SJCRH30 (cell line): ENCODE data around the gene LARGE2. TPM values are rescaled to one million over a fixed set of nuclear protein-coding genes. Genes with fewer than 3 reads are reported as not detected.
A peak's percentile ranks its signal among the peaks of the same experiment; 100 is the strongest.
"Not testable (repeated sequence)": the region's sequence is repeated elsewhere in the genome, so short reads cannot be mapped to it uniquely, and the experiment has no call there.

Experiments
- DNase-seq, 2 experiments: peaks; one replicate each; pipeline ENCODE4 v3.0.0-alpha.2; 2015 to 2020
- H3K27ac ChIP-seq: fragments of 250-450 bp; sonication (Bioruptor Pico); 2 replicates; pipeline ENCODE4 v1.5.1; 2020; ENCODE audit warnings: mild to moderate bottlenecking, moderate library complexity
- H3K27me3 ChIP-seq: fragments of 250-450 bp; sonication (Bioruptor Pico); 2 replicates; pipeline ENCODE4 v1.5.1; 2020; ENCODE audit warnings: mild to moderate bottlenecking, moderate library complexity
- H3K36me3 ChIP-seq: fragments of 250-450 bp; sonication (Bioruptor Pico); 2 replicates; pipeline ENCODE4 v1.5.1; 2020; ENCODE audit warnings: mild to moderate bottlenecking, moderate library complexity
- H3K4me1 ChIP-seq: fragments of 250-450 bp; sonication (Bioruptor Pico); 2 replicates; pipeline ENCODE4 v1.5.1; 2020; ENCODE audit warnings: mild to moderate bottlenecking, moderate library complexity
- H3K4me3 ChIP-seq: fragments of 250-450 bp; sonication (Bioruptor Pico); 2 replicates; pipeline ENCODE4 v1.5.1; 2020; ENCODE audit warnings: mild to moderate bottlenecking, moderate library complexity
- H3K9me3 ChIP-seq: fragments of 250-450 bp; sonication (Bioruptor Pico); replicated peaks from 2 replicates; pipeline ENCODE4 v1.5.1; 2020; ENCODE audit warnings: mild to moderate bottlenecking, moderate library complexity
- total RNA-seq: library from RNA; depleted of rRNA; stranded (reverse); fragments of >200 nt; shearing (Covaris generic); gene quantifications from 2 replicates; pipeline ENCODE4 v1.2.3, GENCODE V29; 2014

LARGE2 gene
- total RNA-seq, 1 experiment from 2014 or later = 0.06 TPM

- Histone ChIP-seq H3K36me3 (no peaks in the 10 kb centered on the region), H3K4me1 (peaks cover 17% of the 10 kb centered on the region), H3K27ac (no peak overlapping the region), H3K27me3 (no peaks in the 10 kb centered on the region), H3K4me3 (no peak overlapping the region), H3K9me3 (no peaks in the 10 kb centered on the region)
- DNase-seq = no peak
Observed at GRCh38 chr11:45902452-45903380, 19.7 kb upstream of the LARGE2 start.

DNA sequence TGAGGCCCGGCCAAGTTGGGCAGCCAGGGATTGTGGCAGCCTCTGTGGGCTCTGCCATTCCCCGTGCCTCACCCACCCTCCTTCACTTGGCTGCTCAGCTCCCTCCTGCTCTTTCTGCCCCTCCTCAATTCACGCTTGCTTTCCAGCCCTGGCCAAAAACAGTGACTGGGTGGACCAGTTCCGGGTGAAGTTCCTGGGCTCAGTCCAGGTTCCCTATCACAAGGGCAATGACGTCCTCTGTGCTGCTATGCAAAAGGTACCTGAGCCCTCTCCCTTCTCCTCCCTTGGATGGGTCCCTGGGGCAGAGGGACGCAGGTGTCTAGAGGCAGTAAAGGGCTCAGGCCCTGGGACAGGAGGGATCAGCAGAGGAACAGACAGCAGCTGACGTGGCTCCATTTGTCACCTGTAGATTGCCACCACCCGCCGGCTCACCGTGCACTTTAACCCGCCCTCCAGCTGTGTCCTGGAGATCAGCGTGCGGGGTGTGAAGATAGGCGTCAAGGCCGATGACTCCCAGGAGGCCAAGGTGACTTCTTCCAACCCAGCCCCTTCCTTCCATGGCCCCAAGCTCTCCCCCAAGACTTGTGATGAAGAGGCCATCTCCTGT is 18.0 kb upstream of the LARGE2 start:
- DNase-seq = no peak
- H3K27ac ChIP-seq = no peak overlapping the region
- H3K27me3 ChIP-seq = no peaks in the 10 kb centered on the region
- peaks cover 7% of the 10 kb centered on the region; the same call in 1 of the 2 replicates for H3K4me1 ChIP-seq
- H3K36me3 ChIP-seq = no peaks in the 10 kb centered on the region
- H3K4me3 ChIP-seq = no peak overlapping the region
- H3K9me3 ChIP-seq = no peaks in the 10 kb centered on the region

DNA sequence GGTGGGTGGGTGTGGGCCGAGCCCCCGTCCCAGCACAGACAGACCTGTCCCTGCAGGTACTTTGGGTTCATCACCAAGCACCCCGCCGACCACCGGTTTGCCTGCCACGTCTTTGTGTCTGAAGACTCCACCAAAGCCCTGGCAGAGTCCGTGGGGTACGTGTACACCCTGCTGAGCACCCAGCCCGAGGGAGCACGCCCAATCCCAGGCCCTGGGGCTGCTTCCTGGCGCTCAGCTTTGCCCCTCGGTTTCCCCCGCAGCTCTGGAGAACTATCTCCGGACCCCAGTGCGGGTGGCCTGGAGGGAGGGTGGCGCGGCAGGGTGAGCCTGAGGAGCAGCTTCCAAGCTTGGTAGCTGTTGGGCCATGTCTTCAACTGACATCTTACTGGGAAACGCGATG is 17.4 kb upstream of the LARGE2 start:
- no peaks in the 10 kb centered on the region for H3K36me3 ChIP-seq
- no peak overlapping the region for H3K4me3 ChIP-seq
- H3K4me1 ChIP-seq = peaks cover 7% of the 10 kb centered on the region; the same call in 1 of the 2 replicates
- no peak overlapping the region for H3K27ac ChIP-seq
- DNase-seq = no peak
- no peaks in the 10 kb centered on the region for H3K9me3 ChIP-seq
- no peaks in the 10 kb centered on the region for H3K27me3 ChIP-seq

- DNase-seq, H3K4me3 ChIP-seq, H3K36me3 ChIP-seq, H3K27me3 ChIP-seq, H3K4me1 ChIP-seq, H3K27ac ChIP-seq, H3K9me3 ChIP-seq: not testable (repeated sequence)
Observed at GRCh38 chr11:45905576-45905975, 16.9 kb upstream of the LARGE2 start.

DNA sequence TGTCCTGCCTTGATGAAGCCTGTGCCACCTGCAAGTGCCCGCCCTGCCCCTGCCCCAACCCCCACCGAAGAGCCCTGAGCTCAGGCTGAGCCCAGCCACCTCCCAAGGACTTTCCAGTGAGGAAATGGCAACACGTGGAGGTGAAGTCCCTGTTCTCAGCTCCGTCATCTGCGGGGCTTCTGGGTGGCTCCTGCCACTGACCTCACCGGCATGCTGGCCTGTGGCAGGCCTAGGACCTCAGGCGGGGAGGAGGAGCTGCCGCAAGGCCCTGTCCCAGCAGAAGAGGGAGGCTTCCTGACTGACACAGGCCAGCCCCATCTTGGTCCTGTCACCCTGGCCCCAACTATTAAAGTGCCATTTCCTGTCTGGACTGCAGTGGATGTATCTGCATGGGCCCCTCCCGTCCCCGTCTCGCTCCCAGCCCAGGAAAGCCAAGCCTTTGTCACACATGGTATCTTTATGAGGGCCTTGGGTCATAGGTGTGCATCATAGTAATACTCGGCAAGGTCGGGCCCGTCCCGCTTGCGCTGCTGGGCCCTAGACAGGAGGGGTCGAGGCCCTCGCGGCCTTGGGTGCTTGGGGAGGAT is 16.3 kb upstream of the LARGE2 start:
- H3K27me3 ChIP-seq = no peaks in the 10 kb centered on the region
- DNase-seq = no peak
- H3K4me3 ChIP-seq = no peak overlapping the region
- H3K36me3 ChIP-seq = no peaks in the 10 kb centered on the region
- no peak overlapping the region for H3K27ac ChIP-seq
- H3K4me1 ChIP-seq = peaks cover 6% of the 10 kb centered on the region; the same call in 1 of the 2 replicates
- no peaks in the 10 kb centered on the region for H3K9me3 ChIP-seq

DNA sequence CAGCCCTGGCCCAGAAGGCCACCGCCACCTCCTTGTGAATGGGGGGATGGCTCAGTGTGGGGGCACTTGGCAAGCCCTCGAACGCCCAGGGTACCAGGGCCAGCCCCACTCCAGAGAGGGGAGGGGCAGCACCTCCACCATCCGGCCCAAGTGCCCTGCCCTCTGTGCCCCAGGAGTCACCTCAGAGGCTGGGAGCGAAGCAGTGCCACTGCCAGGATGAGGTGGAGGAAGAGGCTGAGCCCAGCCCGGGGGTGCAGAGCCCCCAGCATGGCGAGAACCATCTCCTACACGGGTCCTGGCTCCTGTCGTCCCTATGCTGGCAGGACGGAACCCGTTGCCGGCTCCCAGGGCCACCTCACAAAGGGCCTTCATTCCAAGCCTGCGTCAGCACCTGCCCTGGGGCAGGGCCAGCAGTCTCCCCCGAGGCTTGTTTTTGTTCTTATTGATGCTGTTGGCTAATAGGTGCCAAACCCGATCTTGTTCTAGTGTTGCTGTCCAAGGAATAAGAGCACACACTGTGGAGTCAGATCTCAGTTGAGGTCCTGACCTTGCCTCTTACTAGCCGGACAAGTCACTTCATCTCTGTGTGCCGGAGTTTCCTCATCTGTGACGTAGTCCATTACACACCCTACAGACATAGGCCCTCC is 15.4 kb upstream of the LARGE2 start, which contains the start of gene FREY1:
FREY1 (minus strand) TSS at position 307 of the 647 bp plus-strand sequence; CDS start at position 281, 26 bp downstream.
- H3K4me3 ChIP-seq = no peak within 1 kb of the TSS
- no peaks in the 10 kb centered on the region for H3K9me3 ChIP-seq
- no peaks in the 10 kb centered on the region for H3K36me3 ChIP-seq
- no peaks in the 10 kb centered on the region for H3K4me1 ChIP-seq
- H3K27ac ChIP-seq = no peak within 1 kb of the TSS
- DNase-seq = no peak
- H3K27me3 ChIP-seq = no peaks in the 10 kb centered on the region

- H3K9me3 ChIP-seq = no peaks in the 10 kb centered on the region
- no peaks in the 10 kb centered on the region for H3K4me1 ChIP-seq
- H3K4me3 ChIP-seq = no peak overlapping the region
Observed at GRCh38 chr11:45907911-45908370, 14.5 kb upstream of the LARGE2 start.

DNA sequence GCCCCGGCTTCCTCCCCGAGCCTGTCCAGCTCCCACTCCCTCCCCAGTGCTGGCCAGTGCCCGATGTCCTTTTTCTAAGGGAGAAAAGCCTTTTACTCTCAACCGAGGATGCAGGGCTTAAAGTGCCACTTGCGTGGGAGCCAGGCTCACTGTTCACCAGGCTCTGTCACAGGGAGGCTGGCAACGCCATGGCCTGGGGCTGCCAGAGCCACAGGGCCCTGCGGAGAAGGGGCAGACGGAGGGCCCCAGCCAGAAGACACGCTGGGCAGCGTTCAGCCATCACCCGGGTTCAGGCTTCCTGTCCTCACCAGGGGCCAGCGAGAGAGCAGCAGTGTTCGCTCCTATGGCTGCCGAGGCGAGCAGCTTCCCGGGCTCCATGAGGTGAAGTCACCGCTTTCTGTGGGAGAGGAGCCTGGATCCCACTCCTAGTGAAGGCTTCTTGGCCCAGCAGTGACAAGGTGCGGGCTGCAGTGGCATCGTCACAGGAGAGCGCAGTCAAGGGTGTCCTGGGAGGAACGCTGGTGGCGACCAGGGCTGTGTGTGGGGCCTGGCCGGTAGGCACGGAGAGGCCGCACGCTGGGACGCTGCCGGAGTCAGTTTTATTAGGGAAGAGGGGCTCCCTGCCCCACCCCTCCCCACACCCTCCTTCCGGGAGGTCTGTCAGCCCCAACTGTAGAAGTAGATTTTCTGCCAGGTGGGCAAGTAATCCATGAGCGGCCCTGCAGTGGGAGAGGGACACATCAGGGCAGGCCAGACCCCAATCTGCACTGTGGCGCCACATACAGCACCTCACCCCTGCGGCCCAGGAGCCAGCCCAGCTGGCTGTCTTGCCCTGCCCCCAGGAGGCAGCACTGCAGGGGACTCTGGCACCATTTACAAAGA is 12.6 kb upstream of the LARGE2 start:
- no peak overlapping the region for H3K4me3 ChIP-seq
- DNase-seq = no peak
- no peaks in the 10 kb centered on the region for H3K4me1 ChIP-seq
- H3K36me3 ChIP-seq = no peaks in the 10 kb centered on the region
- no peak overlapping the region for H3K27ac ChIP-seq
- no peaks in the 10 kb centered on the region for H3K9me3 ChIP-seq
- no peaks in the 10 kb centered on the region for H3K27me3 ChIP-seq

More at GRCh38 chr11:45907911-45908370, 14.5 kb upstream of the LARGE2 start:
- H3K36me3 ChIP-seq = no peaks in the 10 kb centered on the region
- no peak for DNase-seq
- no peak overlapping the region for H3K27ac ChIP-seq
- no peaks in the 10 kb centered on the region for H3K27me3 ChIP-seq

DNA sequence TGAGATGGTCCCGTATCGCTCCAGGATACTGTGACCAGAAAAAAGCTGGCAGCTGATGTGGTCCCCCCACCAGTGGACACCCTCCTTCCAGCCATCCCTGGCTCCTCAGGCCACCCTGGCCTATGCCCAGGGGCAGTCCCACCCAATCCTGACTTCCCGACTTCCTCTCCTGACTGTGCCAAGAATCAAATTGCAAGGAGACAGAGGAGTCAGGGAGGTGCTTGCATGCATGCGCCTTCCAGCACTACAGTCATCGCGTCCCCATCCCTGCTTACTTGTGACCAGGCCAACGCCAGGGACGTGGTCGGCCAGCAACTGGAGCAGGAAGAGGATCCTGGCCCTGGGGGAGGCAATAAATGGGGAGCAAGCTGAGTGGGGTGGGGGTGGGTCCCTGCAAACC is 11.8 kb upstream of the LARGE2 start:
- Histone ChIP-seq H3K27ac (no peak overlapping the region), H3K36me3 (no peaks in the 10 kb centered on the region), H3K4me3 (no peak overlapping the region)

DNA sequence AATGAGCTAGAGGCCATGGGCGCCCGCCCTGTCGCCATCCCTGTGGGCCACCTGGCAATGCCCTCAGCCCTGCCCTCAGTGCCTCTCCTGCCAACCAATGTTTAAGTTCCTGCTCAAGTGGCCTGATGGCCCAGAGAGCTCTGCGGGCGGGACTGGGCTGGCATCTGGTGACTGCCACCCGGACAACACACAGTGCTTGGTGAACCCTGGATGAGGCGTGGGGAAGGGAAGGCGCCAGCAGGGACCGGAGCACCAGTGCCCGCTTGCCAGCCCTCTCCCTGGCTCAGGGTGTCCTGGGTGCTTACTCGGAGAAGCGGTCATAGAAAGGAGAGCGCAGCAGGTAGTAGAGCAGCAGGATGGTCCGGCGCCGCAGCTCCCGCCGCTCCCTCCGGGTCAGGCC is 8.9 kb upstream of the LARGE2 start:
- Histone ChIP-seq H3K36me3 (no peaks in the 10 kb centered on the region), H3K27ac (no peak overlapping the region), H3K4me3 (no peak overlapping the region), H3K4me1 (no peaks in the 10 kb centered on the region), H3K9me3 (no peaks in the 10 kb centered on the region), H3K27me3 (no peaks in the 10 kb centered on the region)
- no peak for DNase-seq

More for the DNA sequence above, 11.8 kb upstream of the LARGE2 start:
- Histone ChIP-seq H3K27me3 (no peaks in the 10 kb centered on the region), H3K9me3 (no peaks in the 10 kb centered on the region), H3K4me1 (no peaks in the 10 kb centered on the region)
- DNase-seq = no peak

DNA sequence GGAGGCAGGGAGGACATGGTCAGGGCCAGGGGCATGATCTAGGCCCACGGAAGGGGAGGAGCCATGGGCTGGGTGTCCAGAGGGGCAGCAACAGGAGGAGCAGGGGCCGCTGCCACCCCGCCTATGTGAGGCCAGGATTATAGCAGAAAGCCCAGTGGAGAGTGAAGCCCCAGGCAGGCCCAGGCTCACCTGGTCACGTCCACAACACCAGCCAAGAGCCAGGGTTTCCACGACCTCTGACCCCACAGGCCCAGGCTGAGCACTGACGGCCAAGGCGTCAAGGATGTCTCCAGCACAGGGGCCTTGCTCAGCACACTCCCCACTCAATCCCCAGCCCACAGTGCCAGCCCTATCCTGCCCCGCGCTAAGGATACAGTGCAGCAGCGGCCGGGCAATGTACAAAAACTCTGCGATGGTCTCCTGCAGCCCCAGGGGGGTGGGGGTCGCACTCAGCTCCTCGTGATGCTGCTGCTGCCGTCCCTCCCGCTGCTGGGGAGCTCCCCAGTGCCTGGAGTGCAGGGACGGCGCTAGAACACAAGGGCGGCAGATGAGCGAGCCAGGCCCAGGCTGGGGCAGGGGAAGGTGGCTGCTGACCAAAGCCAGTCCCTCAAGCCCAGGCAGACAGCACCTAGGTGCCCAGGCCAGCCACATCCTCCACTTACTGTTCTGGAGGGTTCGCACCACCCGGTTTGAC is 8.4 kb upstream of the LARGE2 start:
- Histone ChIP-seq H3K4me3 (no peak overlapping the region), H3K36me3 (no peaks in the 10 kb centered on the region), H3K9me3 (no peaks in the 10 kb centered on the region), H3K27me3 (no peaks in the 10 kb centered on the region), H3K4me1 (no peaks in the 10 kb centered on the region), H3K27ac (no peak overlapping the region)
- no peak for DNase-seq

DNA sequence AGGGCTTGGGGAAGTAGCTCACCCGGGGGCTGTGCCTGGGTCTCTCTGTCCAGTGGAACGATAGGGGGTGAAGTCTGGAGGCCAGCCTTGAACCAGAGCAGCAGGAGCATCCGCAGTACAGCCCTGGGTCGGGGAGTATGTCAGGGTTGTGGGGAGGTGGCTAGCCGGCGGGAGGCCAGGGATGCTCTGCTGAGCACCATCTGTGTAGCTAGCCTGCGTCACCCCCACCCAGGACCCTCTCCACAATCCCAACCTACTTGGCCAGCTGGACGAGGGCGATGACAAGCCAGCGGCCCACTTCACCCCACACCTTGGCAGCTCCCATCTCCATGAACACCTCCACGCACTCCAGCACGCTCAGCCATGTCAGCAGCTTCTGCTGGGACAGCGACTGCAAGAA is 7.0 kb upstream of the LARGE2 start:
- Histone ChIP-seq H3K36me3 (no peaks in the 10 kb centered on the region), H3K27ac (no peak overlapping the region), H3K4me1 (no peaks in the 10 kb centered on the region), H3K27me3 (no peaks in the 10 kb centered on the region), H3K9me3 (no peaks in the 10 kb centered on the region), H3K4me3 (no peak overlapping the region)
- DNase-seq = no peak

- no peaks in the 10 kb centered on the region for H3K36me3 ChIP-seq
- peak overlapping the region; percentile 67; the same call in 1 of the 2 replicates for H3K27ac ChIP-seq
- no peaks in the 10 kb centered on the region; the same call in 1 of the 2 replicates for H3K27me3 ChIP-seq
- H3K9me3 ChIP-seq = no peaks in the 10 kb centered on the region
- no peaks in the 10 kb centered on the region for H3K4me1 ChIP-seq
- no peak for DNase-seq
- peak overlapping the region; percentile 72 for H3K4me3 ChIP-seq
Observed at GRCh38 chr11:45917286-45917622, 5.2 kb upstream of the LARGE2 start.
